Osteoblast (primary cell): ENCODE results near the gene YBX2. TPM values are rescaled to one million over a fixed set of nuclear protein-coding genes. Genes with fewer than 3 reads are reported as not detected.

ENCODE experiments used
- DNase-seq: peaks from one replicate; pipeline ENCODE4 v3.0.0; 2011; ENCODE audit warnings: low spot score, mixed read lengths; ENCODE audit not compliant: insufficient read length; ENCODE audit errors: missing footprints
- H2AFZ ChIP-seq: 2 replicates; pipeline ENCODE4 v1.6.0; 2011; ENCODE audit warnings: mild to moderate bottlenecking, low read length
- H3K27ac ChIP-seq: 2 replicates; pipeline ENCODE4 v1.5.1; 2011; ENCODE audit warnings: mild to moderate bottlenecking, low read depth, low read length, moderate library complexity
- H3K27me3 ChIP-seq: 2 replicates; pipeline ENCODE4 v1.6.0; 2012; ENCODE audit warnings: mild to moderate bottlenecking, control low read depth, inconsistent platforms, low read length, moderate library complexity; ENCODE audit not compliant: insufficient read depth
- H3K36me3 ChIP-seq: 2 replicates; pipeline ENCODE4 v1.5.1; 2011; ENCODE audit warnings: mild to moderate bottlenecking, low read length, control low read depth, moderate library complexity; ENCODE audit not compliant: insufficient read depth
- H3K4me1 ChIP-seq: 2 replicates; pipeline ENCODE4 v1.5.1; 2011; ENCODE audit warnings: mild to moderate bottlenecking, low read length, control low read depth, moderate library complexity; ENCODE audit not compliant: insufficient read depth
- H3K4me2 ChIP-seq: 2 replicates; pipeline ENCODE4 v1.6.0; 2011; ENCODE audit warnings: mild to moderate bottlenecking, low read length; ENCODE audit not compliant: insufficient read depth
- H3K4me3 ChIP-seq: fragments of 200-600 bp; sonication (generic); 3 replicates; pipeline ENCODE4 v1.5.1; 2012; ENCODE audit warnings: mild to moderate bottlenecking, low read length, inconsistent platforms; ENCODE audit not compliant: insufficient read depth
- H3K79me2 ChIP-seq: 2 replicates; pipeline ENCODE4 v1.6.0; 2012; ENCODE audit warnings: mild to moderate bottlenecking, low read length, control low read depth, inconsistent platforms; ENCODE audit not compliant: insufficient read depth
- H3K9me3 ChIP-seq: 2 replicates; pipeline ENCODE4 v1.5.1; 2011; ENCODE audit warnings: low read depth, low read length, control low read depth
- H4K20me1 ChIP-seq: 2 replicates; pipeline ENCODE4 v1.6.0; 2012; ENCODE audit warnings: mild to moderate bottlenecking, low read length, control low read depth; ENCODE audit not compliant: insufficient read depth
- total RNA-seq: library from RNA; depleted of rRNA; stranded (reverse); fragments of >200 nt; gene quantifications from 2 replicates; pipeline ENCODE4 v1.2.3, GENCODE V29; 2012
- TF ChIP-seq, protein P1 (sequence below): IDR thresholded peaks from 2 replicates; pipeline ENCODE4 v1.5.1; 2011; ENCODE audit warnings: mild to moderate bottlenecking, low read depth, low read length, moderate library complexity; ENCODE audit errors: extremely low read depth

Gene YBX2
- total RNA-seq, 1 donor, result not detected

DNA sequence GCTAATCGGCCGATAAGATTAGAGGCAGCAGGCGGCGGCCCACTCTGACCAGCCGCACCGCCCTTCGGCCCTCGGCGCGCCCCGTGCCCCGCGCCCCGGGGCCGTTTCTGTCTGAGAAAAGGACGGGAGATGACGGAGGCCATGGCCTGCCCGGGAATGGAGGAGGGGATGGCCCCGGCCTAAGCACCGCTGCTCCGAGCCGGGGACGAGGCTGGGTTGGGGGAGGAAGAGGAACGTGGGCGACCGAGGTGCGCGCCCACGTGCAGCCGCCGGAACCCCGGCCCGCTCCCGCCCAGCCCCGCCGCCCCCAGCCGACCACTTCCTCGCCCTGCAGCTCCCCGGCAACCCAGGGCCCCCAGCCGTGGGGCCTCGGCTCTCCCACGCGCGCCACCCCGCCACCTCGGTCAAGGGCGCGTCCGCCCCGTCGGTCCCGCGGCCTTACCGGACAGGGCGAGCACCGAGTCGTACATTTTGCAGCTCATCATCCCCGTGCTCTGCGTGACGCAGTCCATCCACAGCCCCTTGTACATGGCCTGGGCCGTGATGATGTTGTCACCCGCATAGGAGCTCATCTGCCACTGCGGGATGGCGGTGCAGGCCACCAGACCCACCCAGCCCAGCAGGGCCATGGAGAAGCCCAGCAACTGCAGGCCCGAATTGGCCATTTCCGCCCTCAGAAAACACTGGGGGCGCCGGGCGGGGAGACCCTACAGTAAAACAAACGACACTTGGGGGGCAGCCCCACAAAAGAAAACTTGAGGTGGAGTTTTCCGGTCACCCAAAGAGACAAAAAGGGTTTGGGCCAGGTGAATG lies 32.9 kb downstream of the YBX2 start:
- TF ChIP-seq, protein P1, sequence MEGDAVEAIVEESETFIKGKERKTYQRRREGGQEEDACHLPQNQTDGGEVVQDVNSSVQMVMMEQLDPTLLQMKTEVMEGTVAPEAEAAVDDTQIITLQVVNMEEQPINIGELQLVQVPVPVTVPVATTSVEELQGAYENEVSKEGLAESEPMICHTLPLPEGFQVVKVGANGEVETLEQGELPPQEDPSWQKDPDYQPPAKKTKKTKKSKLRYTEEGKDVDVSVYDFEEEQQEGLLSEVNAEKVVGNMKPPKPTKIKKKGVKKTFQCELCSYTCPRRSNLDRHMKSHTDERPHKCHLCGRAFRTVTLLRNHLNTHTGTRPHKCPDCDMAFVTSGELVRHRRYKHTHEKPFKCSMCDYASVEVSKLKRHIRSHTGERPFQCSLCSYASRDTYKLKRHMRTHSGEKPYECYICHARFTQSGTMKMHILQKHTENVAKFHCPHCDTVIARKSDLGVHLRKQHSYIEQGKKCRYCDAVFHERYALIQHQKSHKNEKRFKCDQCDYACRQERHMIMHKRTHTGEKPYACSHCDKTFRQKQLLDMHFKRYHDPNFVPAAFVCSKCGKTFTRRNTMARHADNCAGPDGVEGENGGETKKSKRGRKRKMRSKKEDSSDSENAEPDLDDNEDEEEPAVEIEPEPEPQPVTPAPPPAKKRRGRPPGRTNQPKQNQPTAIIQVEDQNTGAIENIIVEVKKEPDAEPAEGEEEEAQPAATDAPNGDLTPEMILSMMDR, result no peak
- peak overlapping the region; percentile 77 for H3K4me2 ChIP-seq
- H3K27ac ChIP-seq, result no peak overlapping the region
- H3K4me1 ChIP-seq, result peaks cover 19% of the 10 kb centered on the region
- H2AFZ ChIP-seq, result peak overlapping the region; percentile 51
- no peaks in the 10 kb centered on the region for H3K9me3 ChIP-seq
- H3K36me3 ChIP-seq, result peaks cover 18% of the 10 kb centered on the region
- DNase-seq, result peak; percentile 82
- no peaks in the 10 kb centered on the region for H4K20me1 ChIP-seq
- no peaks in the 10 kb centered on the region for H3K79me2 ChIP-seq
- peaks cover 15% of the 10 kb centered on the region for H3K27me3 ChIP-seq
- H3K4me3 ChIP-seq, result peak overlapping the region; percentile 67

DNA sequence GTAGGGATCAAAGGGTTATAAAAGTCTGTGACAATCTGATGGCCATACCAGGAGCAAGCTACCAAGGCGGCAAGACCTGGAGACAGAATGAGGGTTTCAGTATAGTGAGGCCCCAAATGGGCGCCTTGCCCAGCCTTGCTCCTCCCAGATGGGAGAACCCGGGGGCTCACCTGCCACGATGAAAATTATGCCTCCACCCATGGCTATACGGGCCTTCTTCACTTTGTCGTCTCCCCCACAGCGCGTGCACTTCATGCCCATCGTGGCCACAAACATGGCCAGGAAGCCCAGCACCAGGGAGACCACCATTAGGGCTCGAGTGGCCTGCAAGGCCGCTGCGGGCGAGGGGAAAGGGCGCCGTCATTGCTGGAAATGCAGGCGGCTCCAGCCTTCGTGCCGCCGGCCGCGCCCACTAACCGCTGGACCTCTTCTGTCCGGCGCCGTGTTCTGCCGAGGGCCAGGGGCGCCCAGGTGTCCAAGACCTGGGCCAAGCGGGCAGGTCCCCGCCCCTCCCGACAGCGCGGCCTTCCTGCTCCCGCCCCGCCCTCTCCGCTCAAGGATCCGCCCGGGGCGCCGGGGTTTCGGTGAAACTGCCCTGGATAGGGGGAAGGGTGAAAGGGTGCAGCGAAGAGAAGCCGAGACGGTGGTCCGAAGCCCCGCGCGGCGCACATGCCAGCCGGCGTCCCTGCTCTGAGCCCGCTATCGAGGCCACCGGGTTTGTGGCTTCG lies 33.6 kb downstream of the YBX2 start:
- H3K27me3 ChIP-seq, result peaks cover 15% of the 10 kb centered on the region
- no peaks in the 10 kb centered on the region for H4K20me1 ChIP-seq
- H3K9me3 ChIP-seq, result no peaks in the 10 kb centered on the region
- peak overlapping the region; percentile 67 for H3K4me3 ChIP-seq
- peak overlapping the region; percentile 77 for H3K4me2 ChIP-seq
- H2AFZ ChIP-seq, result peak overlapping the region; percentile 51
- peak; percentile 90 for DNase-seq
- TF ChIP-seq, protein P1, result no peak
- H3K79me2 ChIP-seq, result no peaks in the 10 kb centered on the region
- H3K36me3 ChIP-seq, result peaks cover 25% of the 10 kb centered on the region
- no peak overlapping the region for H3K27ac ChIP-seq
- peaks cover 19% of the 10 kb centered on the region for H3K4me1 ChIP-seq

DNA sequence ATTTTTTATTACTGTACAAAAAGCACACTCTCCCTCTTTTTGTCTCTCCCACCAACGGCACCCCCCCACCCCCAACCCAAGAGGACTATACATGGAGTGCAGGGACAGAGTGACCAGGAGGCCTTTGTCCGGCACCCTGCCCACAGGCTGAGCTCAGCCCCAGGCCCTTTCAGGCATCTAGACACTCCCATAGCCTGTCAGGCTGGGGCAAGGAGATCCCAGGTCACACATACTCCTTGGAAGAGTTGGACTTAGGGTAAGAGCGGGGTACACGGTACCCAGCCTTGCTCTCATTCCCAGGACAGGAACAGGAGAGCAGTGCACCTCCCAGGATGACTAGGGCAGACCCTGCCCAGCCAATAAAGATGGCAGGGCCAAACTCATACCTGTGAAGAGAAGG lies 34.3 kb downstream of the YBX2 start:
- Histone ChIP-seq H3K4me2 (no peak overlapping the region), H2AFZ (no peak overlapping the region), H3K4me3 (no peak overlapping the region), H3K79me2 (no peaks in the 10 kb centered on the region), H3K27ac (no peak overlapping the region), H3K36me3 (peaks cover 30% of the 10 kb centered on the region), H3K27me3 (peaks cover 15% of the 10 kb centered on the region), H4K20me1 (no peaks in the 10 kb centered on the region), H3K9me3 (no peaks in the 10 kb centered on the region), H3K4me1 (peaks cover 19% of the 10 kb centered on the region)
- peak; percentile 50 for DNase-seq
- TF ChIP-seq, protein P1, result no peak

DNA sequence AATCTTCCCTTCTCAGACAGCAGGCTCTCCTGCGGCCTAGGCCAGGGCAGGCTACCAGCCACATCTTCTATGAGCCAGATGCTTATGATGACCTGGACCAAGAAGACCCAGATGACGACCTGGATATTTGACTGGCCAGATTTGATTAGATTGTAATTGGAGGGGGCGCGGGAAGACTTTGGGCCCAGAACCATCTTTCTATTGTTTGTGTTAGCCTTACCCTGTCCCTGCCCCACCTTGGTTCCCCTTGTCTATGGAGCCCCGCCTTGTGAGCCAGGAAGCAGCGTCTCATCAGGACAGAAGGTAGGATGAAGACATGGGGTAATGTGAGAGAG lies 34.9 kb downstream of the YBX2 start:
- Histone ChIP-seq H3K27ac (no peak overlapping the region), H3K9me3 (no peaks in the 10 kb centered on the region), H2AFZ (no peak overlapping the region), H3K4me2 (no peak overlapping the region), H3K4me3 (no peak overlapping the region), H3K36me3 (peaks cover 36% of the 10 kb centered on the region), H3K79me2 (peaks cover 1% of the 10 kb centered on the region), H3K4me1 (peaks cover 17% of the 10 kb centered on the region), H4K20me1 (no peaks in the 10 kb centered on the region), H3K27me3 (peaks cover 15% of the 10 kb centered on the region)
- peak; percentile 63 for DNase-seq
- TF ChIP-seq, protein P1, result no peak
